NCI-H187 (cell line): ENCODE results near the gene IGSF11.
"Not testable (repeated sequence)": the region's sequence is repeated elsewhere in the genome, so short reads cannot be mapped to it uniquely, and the experiment has no call there.

ENCODE experiments used
- DNase-seq, 2 experiments: peaks; one replicate each; lab custom pipeline; 2025; lab: John Stamatoyannopoulos, UW

The IGSF11 gene

GRCh38 chr3:118988198-118989130 is 46.2 kb downstream of the IGSF11 start:
- DNase-seq, result no peak

DNA sequence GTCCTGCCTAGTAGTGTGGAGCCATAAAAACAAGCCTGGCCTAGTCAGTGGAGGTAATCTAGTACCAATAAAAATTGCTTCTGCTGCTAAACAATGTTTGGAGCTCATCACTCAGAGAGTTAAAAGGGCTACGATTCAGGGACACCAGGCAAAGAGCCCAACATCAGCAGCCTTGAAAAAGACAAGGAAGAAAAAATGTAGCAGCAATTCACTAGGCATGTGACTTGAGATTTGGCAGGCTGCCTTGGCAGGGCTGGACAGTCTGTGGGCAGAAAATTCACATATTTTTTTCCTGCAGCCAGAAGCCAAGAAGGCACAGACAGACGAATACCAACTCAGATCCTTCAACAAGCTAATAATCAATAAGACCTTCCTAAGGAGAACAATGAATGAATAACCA is 47.2 kb downstream of the IGSF11 start:
- DNase-seq, result no peak

- DNase-seq, result no peak
Observed at GRCh38 chr3:118986734-118987133, 47.9 kb downstream of the IGSF11 start.

DNA sequence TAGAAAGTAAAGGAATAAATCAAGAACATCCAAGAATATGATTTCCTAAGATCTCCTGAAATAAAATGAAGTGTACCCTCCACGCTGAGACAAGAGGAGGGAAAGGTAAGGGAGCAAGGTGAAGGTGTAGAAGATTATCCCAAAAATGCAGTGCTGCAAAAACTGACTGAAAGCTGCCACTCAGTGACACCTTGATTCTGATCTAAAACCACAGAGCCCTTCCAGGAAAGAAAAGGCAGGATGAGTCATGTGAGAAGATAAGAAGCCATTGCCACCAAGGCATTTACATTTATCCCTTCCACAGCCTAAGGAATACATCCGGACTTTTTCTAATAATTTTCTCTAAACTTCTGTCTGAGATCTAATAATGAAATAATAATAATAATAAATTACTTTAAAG is 49.9 kb downstream of the IGSF11 start:
- no peak for DNase-seq

- DNase-seq, result no peak
Observed at GRCh38 chr3:118981494-118982134, 53.0 kb downstream of the IGSF11 start.

DNA sequence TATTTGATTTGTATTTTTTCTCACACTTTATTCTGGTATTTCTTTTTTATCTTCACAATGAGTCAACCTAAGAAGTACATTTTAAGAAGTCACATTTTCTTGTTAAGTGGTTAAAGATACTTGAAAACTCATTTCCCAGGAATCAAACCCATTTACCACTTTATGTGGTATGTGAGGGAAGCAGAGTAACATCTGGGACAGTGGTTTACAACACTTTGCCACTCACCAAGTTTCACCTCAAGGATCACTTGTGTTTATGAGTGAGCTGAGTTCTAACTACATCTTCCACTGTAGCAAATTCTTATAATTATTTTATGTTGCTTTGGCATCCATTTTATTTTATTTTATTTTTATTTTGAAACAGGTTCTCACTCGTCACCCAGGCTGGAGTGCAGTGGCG is 53.8 kb downstream of the IGSF11 start:
- DNase-seq, result no peak

- DNase-seq, result no peak
Observed at GRCh38 chr3:118978393-118978758, 56.3 kb downstream of the IGSF11 start.

DNA sequence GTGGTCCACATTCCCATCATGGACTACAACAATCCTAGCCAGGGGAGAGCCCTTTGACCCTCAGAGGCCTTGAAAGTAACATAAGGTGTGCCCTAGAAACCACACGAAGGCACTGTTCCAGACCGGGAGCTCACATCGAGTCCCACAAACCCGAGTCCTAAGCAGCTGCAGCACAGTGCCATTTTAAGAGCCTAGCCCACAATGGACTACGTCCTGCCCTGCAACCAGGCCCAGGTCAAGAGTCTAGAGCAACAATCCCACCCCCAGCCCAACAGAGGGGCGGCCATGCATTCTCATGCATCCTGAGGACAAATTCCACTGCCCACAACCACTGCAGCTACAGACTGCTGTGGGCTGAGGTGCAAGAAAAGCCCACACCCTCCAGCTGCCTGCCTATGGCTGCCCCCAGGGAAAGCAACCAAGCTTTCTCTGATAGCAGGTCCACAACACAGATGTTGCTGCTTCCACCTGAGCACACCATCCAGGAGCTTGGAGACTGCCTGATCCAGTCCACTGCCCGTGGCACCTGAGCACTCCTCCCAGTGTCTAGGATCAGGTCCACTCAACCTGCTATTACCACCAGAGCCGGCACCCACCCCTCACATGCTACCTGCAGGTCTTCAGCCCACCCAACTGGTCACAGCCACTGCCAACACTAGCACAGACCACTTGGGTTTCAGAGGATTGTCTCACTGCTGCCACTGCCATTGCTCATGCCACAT is 56.8 kb downstream of the IGSF11 start:
- DNase-seq, result no peak

DNA sequence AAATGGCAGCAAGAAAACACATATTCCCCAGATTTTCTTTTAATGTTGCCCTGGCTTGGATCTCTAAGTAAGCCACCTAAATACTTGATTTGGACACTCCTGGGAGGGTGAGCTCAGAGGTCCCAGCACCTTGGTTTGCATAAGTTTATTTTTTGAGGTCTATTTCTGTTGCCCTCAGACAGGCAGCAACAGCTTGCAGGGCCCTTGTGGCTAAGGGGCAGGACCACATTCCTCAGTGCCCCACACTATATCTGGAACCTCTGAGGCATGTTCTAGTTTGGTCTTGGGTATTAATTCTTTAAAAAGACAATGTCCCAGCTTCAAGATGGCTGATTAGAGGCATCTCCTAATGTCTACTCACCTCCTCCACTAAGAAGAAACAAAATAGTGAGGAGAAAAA is 57.5 kb downstream of the IGSF11 start:
- DNase-seq, result no peak

GRCh38 chr3:118975476-118975875 is 59.2 kb downstream of the IGSF11 start:
- not testable (repeated sequence) for DNase-seq

- no peak for DNase-seq
Observed at GRCh38 chr3:118974356-118975097, 60.1 kb downstream of the IGSF11 start.

- DNase-seq, result no peak
Observed at GRCh38 chr3:118973050-118973449, 61.6 kb downstream of the IGSF11 start.

DNA sequence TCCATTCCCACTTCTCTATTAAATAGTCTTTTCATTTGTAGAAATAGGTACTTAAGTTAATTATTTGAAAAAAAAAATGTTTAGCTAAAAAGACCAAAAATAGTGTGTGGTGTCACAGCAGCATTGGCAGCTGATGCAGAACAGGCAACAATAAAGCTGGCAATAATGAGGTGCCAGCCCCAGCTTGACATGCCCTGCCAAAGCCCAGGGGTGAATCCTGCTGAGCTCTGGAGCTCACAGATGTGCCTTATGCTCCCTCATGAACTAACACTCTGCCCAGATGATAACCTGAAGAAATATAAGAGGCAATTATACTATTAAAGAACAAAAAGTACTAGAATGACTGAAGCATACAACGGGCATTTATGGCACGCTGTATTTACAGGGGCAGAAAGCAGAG is 63.8 kb downstream of the IGSF11 start:
- DNase-seq, result no peak

- DNase-seq, result no peak
Observed at GRCh38 chr3:118968640-118969039, 66.0 kb downstream of the IGSF11 start.

DNA sequence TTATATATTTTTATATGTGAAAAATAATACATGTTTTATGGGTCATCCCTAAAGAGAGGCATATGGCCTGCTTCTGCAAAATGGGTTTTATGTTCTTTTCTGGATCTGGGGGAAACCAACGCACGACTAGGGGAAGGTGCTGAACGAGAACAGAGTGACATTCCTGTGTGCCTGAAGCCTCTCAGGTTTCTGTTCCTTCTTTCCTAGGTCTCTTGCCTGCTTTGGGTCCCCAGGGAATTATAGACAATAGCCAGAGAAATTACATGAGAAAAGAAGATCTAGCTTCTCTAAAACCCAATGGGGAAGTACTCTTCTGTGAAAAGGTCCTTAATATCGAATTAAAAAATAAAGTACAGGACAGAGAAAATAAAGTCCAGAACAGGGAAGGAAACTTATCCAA is 66.5 kb downstream of the IGSF11 start:
- no peak for DNase-seq

DNA sequence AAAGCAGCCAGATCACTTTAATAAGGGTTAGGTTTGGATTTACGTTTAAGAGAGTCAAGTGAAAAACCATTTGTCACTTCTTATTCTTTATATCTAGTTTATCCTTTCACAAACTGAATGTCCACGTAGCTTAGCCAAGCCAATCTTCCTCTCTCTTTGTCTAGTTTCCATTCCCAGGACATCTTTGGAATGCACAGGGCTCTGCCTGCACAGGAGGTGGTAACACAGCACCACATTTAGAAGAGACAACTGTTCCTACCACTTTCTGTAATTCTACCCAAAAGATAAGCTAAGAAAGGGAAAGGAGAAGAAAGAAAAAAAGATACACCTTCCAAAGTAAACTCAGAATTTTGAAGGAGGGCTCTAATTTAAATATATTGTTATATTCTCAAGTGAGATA is 67.9 kb downstream of the IGSF11 start:
- DNase-seq, result no peak

GRCh38 chr3:118963711-118964110 is 70.9 kb downstream of the IGSF11 start:
- DNase-seq, result no peak

DNA sequence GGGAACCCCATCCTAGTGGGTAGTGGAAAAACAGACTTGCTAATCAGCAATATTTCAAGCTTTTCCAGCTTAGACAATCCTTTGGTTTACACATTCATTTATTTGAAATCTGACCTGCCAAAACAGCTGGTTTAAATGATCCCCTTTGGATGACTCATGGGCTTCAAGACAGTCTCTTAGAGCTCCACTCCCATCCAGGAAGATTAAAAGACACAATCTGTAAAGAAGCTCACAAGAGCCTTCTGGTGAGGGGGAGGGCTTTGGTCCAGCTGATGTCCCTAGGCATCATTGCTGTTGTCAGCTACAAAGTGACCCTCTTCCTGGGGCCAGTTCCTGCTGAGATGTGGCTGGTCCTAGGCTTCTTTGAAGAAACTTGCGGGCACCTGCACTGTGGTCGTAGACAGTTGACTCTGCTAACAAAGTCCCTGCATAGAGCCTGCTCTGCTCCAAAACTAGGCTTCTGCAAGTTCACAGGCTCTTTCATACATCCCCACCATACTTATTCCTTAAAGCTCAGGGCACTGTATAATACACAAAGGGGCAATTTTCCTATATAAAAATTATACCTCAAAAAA is 73.7 kb downstream of the IGSF11 start:
- DNase-seq, result no peak

DNA sequence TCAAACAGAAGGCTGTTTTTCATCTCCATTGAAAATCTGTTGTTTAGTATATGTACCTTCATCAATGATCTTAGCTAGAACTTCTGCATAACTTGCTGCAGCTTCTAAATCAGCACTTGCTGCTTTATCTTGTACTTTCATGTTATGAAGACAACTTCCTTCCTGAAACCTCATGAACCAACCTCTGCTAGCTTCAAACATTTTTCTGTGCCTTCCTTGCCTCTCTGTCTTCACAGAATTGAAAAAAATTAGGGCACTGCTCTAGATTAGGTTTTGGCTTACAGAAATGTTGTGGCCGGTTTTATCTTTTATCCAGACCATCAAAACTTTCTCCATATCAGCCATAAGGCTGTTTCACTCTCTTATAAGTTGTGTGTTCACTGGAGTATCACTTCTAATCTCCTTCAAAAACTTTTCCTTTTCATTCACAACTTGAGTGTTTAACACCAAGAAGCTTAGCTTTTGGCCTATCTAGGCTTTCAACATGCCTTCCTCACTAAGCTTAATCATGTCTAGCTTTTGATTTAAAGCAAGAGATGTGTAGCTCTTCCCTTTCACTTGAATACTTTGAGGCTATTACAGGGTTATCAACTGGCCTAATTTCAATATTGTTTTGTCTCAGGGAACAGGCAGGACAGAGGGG is 78.6 kb downstream of the IGSF11 start:
- DNase-seq, result no peak

- no peak for DNase-seq
Observed at GRCh38 chr3:118951089-118951488, 83.6 kb downstream of the IGSF11 start.

GRCh38 chr3:118949113-118949760 is 85.4 kb downstream of the IGSF11 start:
- no peak for DNase-seq
